MCF 10A (cell line): ENCODE data around the gene ST3GAL4. TPM values are rescaled to one million over a fixed set of nuclear protein-coding genes. Genes with fewer than 3 reads are reported as not detected.

Experiments used
- BruUV-seq: library from RNA; stranded (reverse); fragments of 400-500 nt; replicated peaks from 2 replicates; lab custom pipeline; 2021; lab: Mats Ljungman, UMichigan
- CTCF ChIA-PET: fragments of 300-600 bp; sonication (Branson Sonifier 250); formaldehyde crosslinking; extraction: SDS; loops from one replicate; lab custom pipeline; 2021; ENCODE audit warnings: antibody characterized with exemption, inconsistent platforms; lab: Yijun Ruan, JAX
- POLR2A ChIA-PET: fragments of 300-600, 350-650 bp; sonication (Branson Sonifier 250); formaldehyde crosslinking; extraction: SDS; loops from one replicate; lab custom pipeline; 2020; ENCODE audit warnings: antibody characterized with exemption, inconsistent platforms; lab: Yijun Ruan, JAX
- DNase-seq: peaks from one replicate; pipeline ENCODE4 v3.0.0-alpha.2; 2018; ENCODE audit not compliant: unreplicated experiment
- H3K27ac Mint-ChIP-seq: one replicate; pipeline ENCODE4 v1.8.0; 2022; ENCODE audit warnings: mild to moderate bottlenecking, low read depth, mixed read lengths; ENCODE audit not compliant: unreplicated experiment
- H3K27me3 Mint-ChIP-seq: one replicate; pipeline ENCODE4 v1.8.0; 2022; ENCODE audit warnings: mixed read lengths; ENCODE audit not compliant: insufficient read depth, unreplicated experiment
- H3K36me3 Mint-ChIP-seq: one replicate; pipeline ENCODE4 v1.8.0; 2022; ENCODE audit warnings: mild to moderate bottlenecking, moderate library complexity, mixed read lengths; ENCODE audit not compliant: insufficient read depth, unreplicated experiment
- H3K4me1 Mint-ChIP-seq: one replicate; pipeline ENCODE4 v1.8.0; 2022; ENCODE audit warnings: mixed read lengths; ENCODE audit not compliant: insufficient read depth, unreplicated experiment
- H3K4me3 Mint-ChIP-seq: one replicate; pipeline ENCODE4 v1.8.0; 2022; ENCODE audit warnings: mild to moderate bottlenecking, moderate library complexity, mixed read lengths; ENCODE audit not compliant: unreplicated experiment
- H3K9me3 Mint-ChIP-seq: one replicate; pipeline ENCODE4 v1.8.0; 2022; ENCODE audit warnings: mixed read lengths; ENCODE audit not compliant: unreplicated experiment
- CTCF ChIP-seq: fragments of 200-600 bp; IDR thresholded peaks from one replicate; pipeline ENCODE4 v1.8.0; 2022; ENCODE audit warnings: antibody characterized with exemption, mild to moderate bottlenecking; ENCODE audit not compliant: unreplicated experiment
- intact Hi-C: fragments of 100-400 bp; cut with micrococcal nuclease; formaldehyde crosslinking; loops from 2 replicates; pipeline ENCODE4 v1.14.1; 2022
- total RNA-seq: library from RNA; stranded (reverse); gene quantifications from 2 replicates; pipeline ENCODE4 v1.2.3, GENCODE V29; 2022

Gene ST3GAL4
- total RNA-seq, 1 experiment from 2014 or later: 15.3 TPM

GRCh38 chr11:126432525-126432924 lies 77.0 kb downstream of the ST3GAL4 start:
- POLR2A ChIA-PET: interaction anchor here (1.2 kb wide), 1 partner anchor 29 kb away, joined by 4 read pairs; no protein-coding TSS in a partner anchor
- Mint-ChIP-seq H3K9me3 (no peaks in the 10 kb centered on the region), H3K27ac (peak overlapping the region; percentile 98), H3K27me3 (no peaks in the 10 kb centered on the region), H3K4me3 (no peak overlapping the region), H3K4me1 (peaks cover 14% of the 10 kb centered on the region), H3K36me3 (no peaks in the 10 kb centered on the region)
- CTCF ChIA-PET: interaction anchor here (0.5 to 4.8 kb wide), 9 partner anchors 9 to 863 kb away, joined by 3 to 30 read pairs (median 3); partner anchors contain the start of gene EI24
- no peak for DNase-seq
- intact Hi-C loops: loop anchor here (10.0 kb wide), 1 partner anchor 78 kb away; the partner anchor contains the start of gene ST3GAL4
- no TSS peak for BruUV-seq
- no peak for TF ChIP-seq CTCF

GRCh38 chr11:126433244-126433846 lies 77.9 kb downstream of the ST3GAL4 start:
- ChIA-PET CTCF (interaction anchor here (0.6 to 2.0 kb wide), 7 partner anchors 8 to 558 kb away, joined by 3 to 8 read pairs (median 3); no protein-coding TSS in a partner anchor), POLR2A (no interaction called here)
- H3K9me3 Mint-ChIP-seq: no peaks in the 10 kb centered on the region

GRCh38 chr11:126433989-126434949 lies 78.8 kb downstream of the ST3GAL4 start:
- no peak overlapping the region for H3K4me3 Mint-ChIP-seq
- TF ChIP-seq CTCF: no peak
- no peak for DNase-seq
- ChIA-PET POLR2A (no interaction called here), CTCF (interaction anchor here (0.7 to 2.0 kb wide), 6 partner anchors 9 to 936 kb away, joined by 3 to 8 read pairs (median 4); no protein-coding TSS in a partner anchor)
- no TSS peak for BruUV-seq
- H3K27ac Mint-ChIP-seq: no peak overlapping the region
- H3K9me3 Mint-ChIP-seq: no peaks in the 10 kb centered on the region
- intact Hi-C loops: loop anchor here (10.0 kb wide), 1 partner anchor 79 kb away; the partner anchor contains the start of gene ST3GAL4
- H3K4me1 Mint-ChIP-seq: peaks cover 14% of the 10 kb centered on the region
- H3K36me3 Mint-ChIP-seq: no peaks in the 10 kb centered on the region
- no peaks in the 10 kb centered on the region for H3K27me3 Mint-ChIP-seq

More at GRCh38 chr11:126433244-126433846, 77.9 kb downstream of the ST3GAL4 start:
- no peak overlapping the region for H3K27ac Mint-ChIP-seq
- H3K4me1 Mint-ChIP-seq: peaks cover 14% of the 10 kb centered on the region
- intact Hi-C loops: loop anchor here (10.0 kb wide), 1 partner anchor 79 kb away; the partner anchor contains the start of gene ST3GAL4
- no TSS peak for BruUV-seq
- H3K36me3 Mint-ChIP-seq: no peaks in the 10 kb centered on the region
- no peak overlapping the region for H3K4me3 Mint-ChIP-seq
- no peak for TF ChIP-seq CTCF
- no peaks in the 10 kb centered on the region for H3K27me3 Mint-ChIP-seq
- no peak for DNase-seq
